Right lobe of liver (tissue), 4 donors: ENCODE measurements around the gene TEX11.
"Not testable (repeated sequence)": the region's sequence is repeated elsewhere in the genome, so short reads cannot be mapped to it uniquely, and the experiment has no call there.

ENCODE experiments used
- CTCF ChIP-seq, 4 donors: fragments of 200-600 bp in 3 of 4; fragments of 450-650 bp in 1 of 4; IDR thresholded peaks; one replicate each; pipeline versions ENCODE4 v1.5.1 to v1.8.0; 2016 to 2022; ENCODE audit warnings: antibody characterized with exemption in 4 of 4, mild to moderate bottlenecking in 2 of 4
- POLR2A ChIP-seq: fragments of 450-650 bp; IDR thresholded peaks from one replicate; pipeline ENCODE4 v1.6.1; 2017; ENCODE audit warnings: antibody characterized with exemption, mild to moderate bottlenecking
- donor health status: DM: no; HTN: no; CAD: no.
- donor health status: DM: no; HTN: no; CAD: no.
- donor health status: DM: no; HTN: yes; CAD: no.

- not testable (repeated sequence) for TF ChIP-seq CTCF (IDR thresholded peaks at IDR 0.05); POLR2A
Measured at GRCh38 chrX:70661124-70661523, 247.4 kb downstream of the TEX11 start.
